Mucosa of descending colon (tissue), 3 donors: ENCODE results near the gene TMTC2. TPM values are rescaled to one million over a fixed set of nuclear protein-coding genes. Genes with fewer than 3 reads are reported as not detected.
"Not testable (repeated sequence)": the region's sequence is repeated elsewhere in the genome, so short reads cannot be mapped to it uniquely, and the experiment has no call there.

ENCODE experiments used
- ATAC-seq: fragments of 200-7000 bp; cut with Tn5 transposase; one replicate; pipeline ENCODE4 v1.9.1; 2020; ENCODE audit warnings: mild to moderate bottlenecking, moderate library complexity
- DNase-seq, 3 donors: peaks; one replicate each; pipeline ENCODE4 v3.0.0-alpha.2; 2020
- H3K36me3 ChIP-seq: fragments of 200-600 bp; one replicate; pipeline ENCODE4 v1.8.0; 2021; ENCODE audit warnings: low read depth, mild to moderate bottlenecking
- H3K4me1 ChIP-seq: fragments of 200-600 bp; one replicate; pipeline ENCODE4 v1.8.0; 2021; ENCODE audit warnings: low read depth, mild to moderate bottlenecking
- H3K4me3 ChIP-seq: fragments of 200-600 bp; one replicate; pipeline ENCODE4 v1.8.0; 2021; ENCODE audit warnings: mild to moderate bottlenecking
- H3K9me3 ChIP-seq: fragments of 200-600 bp; one replicate; pipeline ENCODE4 v1.8.0; 2021; ENCODE audit warnings: mild to moderate bottlenecking
- intact Hi-C, 2 donors: fragments of 100-400 bp; cut with DNase I in 1 of 2; cut with micrococcal nuclease in 1 of 2; formaldehyde crosslinking; loops; one replicate each; pipeline versions ENCODE4 v1.11.0 to v1.11.1; 2022; cut with DNase I, micrococcal nuclease
- total RNA-seq, 3 donors: library from RNA; stranded (reverse); fragmentation: NEBNext Ultra II Directional in 2 of 3; extraction: Animal tissue kit (Norgen Biotek cat#: 25700) in 2 of 3; gene quantifications; one replicate each; pipeline versions ENCODE4 v1.2.1 to v1.2.4, GENCODE V29; 2021 to 2023
- TF ChIP-seq, protein P1 (sequence below): fragments of 200-600 bp; IDR thresholded peaks from one replicate; pipeline ENCODE4 v1.8.0; 2022; ENCODE audit warnings: antibody characterized with exemption, mild to moderate bottlenecking
- donor health status: DM: no; HTN: no; CAD: no; lungs with moderate emphysema.
- donor health status: DM: no; HTN: no; CAD: no.
- donor health status: DM: no; HTN: yes; CAD: no.

Gene TMTC2
- total RNA-seq, 3 donors from 2014 or later, result 13.3 to 40.4 (median 14.6) TPM

DNA sequence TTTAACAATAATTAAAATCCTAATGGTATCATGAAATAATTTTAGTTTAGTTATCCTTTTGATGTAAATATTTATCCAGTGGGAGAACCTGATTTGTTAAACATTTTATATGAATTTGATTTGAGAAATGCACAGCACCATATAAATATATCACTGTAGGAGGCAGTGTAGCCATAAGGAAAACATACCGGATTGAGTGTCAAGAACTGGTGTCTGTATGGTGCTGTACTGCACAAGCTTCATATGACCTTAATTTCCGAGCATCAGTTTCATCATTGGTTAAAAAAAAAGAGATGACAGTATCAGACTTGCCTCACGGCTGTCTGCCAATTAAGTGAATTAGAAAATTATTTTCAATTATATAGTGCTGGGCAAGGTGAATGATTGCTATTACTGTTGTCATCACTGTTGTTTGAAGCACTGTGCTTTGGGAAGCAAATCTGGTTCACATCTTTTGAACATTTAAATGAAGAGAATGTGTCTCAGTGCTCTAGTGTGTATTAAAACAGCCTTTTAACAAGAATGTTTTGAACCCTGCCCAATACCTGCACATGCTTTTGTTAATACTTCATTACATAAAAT, 72.1 kb downstream of the TMTC2 start:
- no peaks in the 10 kb centered on the region for H3K4me1 ChIP-seq
- no peak for DNase-seq
- intact Hi-C loops, result no loop called here
- H3K36me3 ChIP-seq, result no peaks in the 10 kb centered on the region
- no peak for ATAC-seq
- no peak overlapping the region for H3K4me3 ChIP-seq
- H3K9me3 ChIP-seq, result no peaks in the 10 kb centered on the region
- TF ChIP-seq, protein P1, sequence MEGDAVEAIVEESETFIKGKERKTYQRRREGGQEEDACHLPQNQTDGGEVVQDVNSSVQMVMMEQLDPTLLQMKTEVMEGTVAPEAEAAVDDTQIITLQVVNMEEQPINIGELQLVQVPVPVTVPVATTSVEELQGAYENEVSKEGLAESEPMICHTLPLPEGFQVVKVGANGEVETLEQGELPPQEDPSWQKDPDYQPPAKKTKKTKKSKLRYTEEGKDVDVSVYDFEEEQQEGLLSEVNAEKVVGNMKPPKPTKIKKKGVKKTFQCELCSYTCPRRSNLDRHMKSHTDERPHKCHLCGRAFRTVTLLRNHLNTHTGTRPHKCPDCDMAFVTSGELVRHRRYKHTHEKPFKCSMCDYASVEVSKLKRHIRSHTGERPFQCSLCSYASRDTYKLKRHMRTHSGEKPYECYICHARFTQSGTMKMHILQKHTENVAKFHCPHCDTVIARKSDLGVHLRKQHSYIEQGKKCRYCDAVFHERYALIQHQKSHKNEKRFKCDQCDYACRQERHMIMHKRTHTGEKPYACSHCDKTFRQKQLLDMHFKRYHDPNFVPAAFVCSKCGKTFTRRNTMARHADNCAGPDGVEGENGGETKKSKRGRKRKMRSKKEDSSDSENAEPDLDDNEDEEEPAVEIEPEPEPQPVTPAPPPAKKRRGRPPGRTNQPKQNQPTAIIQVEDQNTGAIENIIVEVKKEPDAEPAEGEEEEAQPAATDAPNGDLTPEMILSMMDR, result no peak

DNA sequence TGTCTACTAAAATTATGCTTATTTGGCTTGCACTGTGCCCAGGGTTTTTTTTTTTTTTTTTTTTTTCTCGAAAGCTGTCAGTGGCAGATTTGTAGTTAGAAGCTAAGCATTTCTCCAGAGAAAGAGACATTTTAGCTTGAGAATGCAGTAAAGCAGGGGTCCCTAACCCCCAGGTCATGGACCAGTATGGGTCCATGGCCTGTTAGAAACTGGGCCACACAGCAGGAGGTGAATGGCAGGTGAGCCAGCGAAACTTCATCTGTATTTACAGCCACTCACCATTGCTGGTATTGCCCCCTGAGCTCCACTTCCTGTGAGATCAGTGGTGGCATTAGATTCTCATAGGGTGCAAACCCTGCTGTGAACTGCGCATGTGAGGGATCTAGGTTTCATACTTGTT, 73.7 kb downstream of the TMTC2 start:
- Histone ChIP-seq H3K36me3 (no peaks in the 10 kb centered on the region), H3K4me1 (no peaks in the 10 kb centered on the region), H3K9me3 (no peaks in the 10 kb centered on the region), H3K4me3 (no peak overlapping the region)
- TF ChIP-seq, protein P1, result no peak
- DNase-seq (no peak), ATAC-seq (no peak)
- intact Hi-C loops, result no loop called here

DNA sequence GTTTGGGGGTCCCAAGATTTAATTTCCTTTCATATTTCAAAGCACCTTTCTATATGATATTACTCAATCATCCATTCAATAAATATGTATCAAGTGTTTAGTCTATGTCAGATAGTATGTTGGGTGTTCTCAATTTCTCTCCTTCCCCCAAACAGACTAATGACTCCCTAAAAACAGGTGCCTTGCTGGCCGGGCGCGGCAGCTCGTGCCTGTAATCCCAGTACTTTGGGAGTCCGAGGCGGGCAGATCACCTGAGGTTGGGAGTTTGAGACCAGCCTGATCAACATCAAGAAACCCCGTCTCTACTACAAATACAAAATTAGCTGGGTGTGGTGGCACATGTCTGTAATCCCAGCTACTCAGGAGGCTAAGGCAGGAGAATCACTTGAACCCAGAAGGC, 78.5 kb downstream of the TMTC2 start:
- intact Hi-C loops, result not testable (repeated sequence)

DNA sequence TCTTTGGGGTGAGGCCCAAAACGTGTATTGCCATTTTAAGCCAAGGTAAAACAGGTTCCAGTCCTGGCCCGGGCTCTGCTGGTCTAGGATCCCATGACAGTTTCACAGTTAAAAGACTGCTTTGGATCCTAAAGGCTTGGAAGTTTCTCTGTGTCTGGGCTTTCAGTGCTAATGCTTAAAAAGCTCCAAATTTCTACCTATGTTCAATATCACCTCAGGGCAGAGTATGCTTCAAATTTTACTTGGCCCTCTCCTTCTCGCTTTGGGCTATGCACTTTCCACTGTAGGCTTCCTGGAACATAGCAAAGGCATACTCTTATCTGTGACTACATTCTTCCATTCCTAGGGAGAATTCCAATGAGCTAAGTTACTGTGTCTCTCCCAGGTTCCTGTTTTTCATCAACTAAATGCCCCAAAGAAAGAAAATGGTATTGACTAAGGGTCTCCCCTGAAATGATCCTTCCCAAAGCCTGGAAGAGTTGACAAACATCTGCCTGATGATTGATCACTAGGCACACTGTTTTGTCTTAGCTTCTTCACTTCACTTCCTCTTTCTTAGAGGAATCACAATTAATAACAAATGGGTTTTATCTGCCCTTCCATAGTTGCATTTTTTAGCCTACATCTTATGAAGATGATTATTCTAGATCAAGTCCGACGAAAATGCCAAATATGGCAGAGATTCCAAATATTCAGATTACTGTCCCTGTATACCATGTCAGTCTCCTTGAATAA, 79.4 kb downstream of the TMTC2 start:
- TF ChIP-seq, protein P1, result no peak
- Histone ChIP-seq H3K9me3 (no peaks in the 10 kb centered on the region), H3K36me3 (no peaks in the 10 kb centered on the region), H3K4me1 (no peaks in the 10 kb centered on the region), H3K4me3 (no peak overlapping the region)
- no peak for DNase-seq
- intact Hi-C loops, result no loop called here
- no peak for ATAC-seq

More for the DNA sequence above, 78.5 kb downstream of the TMTC2 start:
- not testable (repeated sequence) for H3K4me1 ChIP-seq, DNase-seq, H3K4me3 ChIP-seq, ATAC-seq, H3K9me3 ChIP-seq, H3K36me3 ChIP-seq

DNA sequence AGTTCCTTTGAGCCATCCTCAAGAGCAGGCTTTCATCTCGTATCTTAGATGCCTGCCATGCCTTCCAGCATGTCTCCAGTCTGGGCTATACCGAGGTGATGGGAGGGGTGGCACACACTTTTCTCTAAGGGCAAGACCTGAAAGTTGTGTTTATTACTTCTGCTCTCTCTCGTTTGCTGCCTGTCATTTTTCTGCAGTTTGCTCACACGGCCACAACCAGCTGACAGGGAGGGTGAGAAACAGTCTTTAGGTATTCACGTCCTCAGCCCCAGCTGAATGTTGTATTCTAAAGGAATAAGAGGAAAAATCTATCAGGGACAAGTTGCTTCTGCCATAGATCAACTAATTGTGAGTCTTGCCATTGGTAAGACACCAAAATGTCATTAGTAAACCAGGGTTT, 88.0 kb downstream of the TMTC2 start:
- H3K9me3 ChIP-seq, result no peaks in the 10 kb centered on the region
- DNase-seq (no peak), ATAC-seq (no peak)
- H3K4me1 ChIP-seq, result no peaks in the 10 kb centered on the region
- no peak overlapping the region for H3K4me3 ChIP-seq
- intact Hi-C loops, result no loop called here
- H3K36me3 ChIP-seq, result no peaks in the 10 kb centered on the region
- TF ChIP-seq, protein P1, result no peak

DNA sequence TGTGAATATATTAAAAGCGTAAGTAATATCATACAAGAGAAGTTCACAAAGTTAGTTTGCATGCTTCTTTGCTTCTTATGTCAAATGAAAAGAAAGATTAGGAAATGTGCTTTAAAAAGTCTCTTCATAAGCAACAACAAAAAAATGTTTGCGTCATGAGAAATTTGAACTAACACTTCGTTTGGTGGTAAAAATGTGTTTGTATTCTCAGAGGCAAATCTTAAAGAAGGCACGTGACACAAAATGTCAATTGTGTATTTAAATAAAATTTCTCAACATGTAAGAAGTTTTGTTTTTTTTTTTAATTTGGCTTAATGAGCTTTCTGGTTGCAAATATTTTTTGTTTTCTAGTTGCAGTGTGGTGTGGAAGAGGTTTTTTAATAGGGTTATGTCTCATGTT, 93.8 kb downstream of the TMTC2 start:
- DNase-seq (no peak), ATAC-seq (no peak)
- Histone ChIP-seq H3K4me1 (no peaks in the 10 kb centered on the region), H3K9me3 (no peaks in the 10 kb centered on the region), H3K36me3 (no peaks in the 10 kb centered on the region), H3K4me3 (no peak overlapping the region)
- intact Hi-C loops, result no loop called here
- TF ChIP-seq, protein P1, result no peak
